ENCODE data around the gene SYNPR.

SYNPR gene

GRCh38 chr3:63474828-63475518 is 196.9 kb downstream of the SYNPR start:
- DNase-seq, result no peak

DNA sequence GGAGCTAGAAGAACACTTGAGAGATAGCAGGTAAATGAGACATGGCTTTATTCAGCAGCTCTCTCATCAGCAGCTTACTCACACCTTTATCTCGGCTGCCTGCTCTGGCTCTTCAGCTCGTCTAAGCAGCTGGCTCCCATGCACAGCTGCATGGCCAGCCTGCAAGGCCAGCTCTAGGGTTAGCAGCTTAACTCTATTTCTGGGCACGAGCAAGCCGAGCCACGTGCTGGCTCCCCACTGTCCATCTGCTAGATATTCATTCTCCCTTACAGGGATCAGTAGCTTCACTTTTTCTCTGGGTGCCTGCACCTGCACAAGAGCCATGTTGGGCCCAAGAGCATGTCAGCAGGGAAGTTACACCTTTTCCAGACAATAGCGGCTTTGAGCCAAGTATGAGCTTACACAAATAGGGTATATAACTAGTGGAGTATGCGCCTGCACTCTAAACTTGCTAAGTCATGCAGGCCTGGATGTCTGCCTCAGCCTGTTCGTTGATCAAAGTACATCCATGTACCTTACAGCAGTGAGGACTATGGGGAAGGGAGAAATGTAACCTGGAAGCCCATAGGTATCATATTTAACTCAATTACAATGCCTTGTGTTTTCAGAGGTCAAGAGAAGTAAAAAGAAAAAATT is 199.5 kb downstream of the SYNPR start:
- no peak for DNase-seq

GRCh38 chr3:63478990-63479660 is 201.0 kb downstream of the SYNPR start:
- DNase-seq, result no peak

- no peak for DNase-seq
Observed at GRCh38 chr3:63479661-63480035, 201.5 kb downstream of the SYNPR start.

GRCh38 chr3:63481627-63482026 is 203.5 kb downstream of the SYNPR start:
- DNase-seq, result no peak

GRCh38 chr3:63482341-63482740 is 204.2 kb downstream of the SYNPR start:
- DNase-seq, result no peak

DNA sequence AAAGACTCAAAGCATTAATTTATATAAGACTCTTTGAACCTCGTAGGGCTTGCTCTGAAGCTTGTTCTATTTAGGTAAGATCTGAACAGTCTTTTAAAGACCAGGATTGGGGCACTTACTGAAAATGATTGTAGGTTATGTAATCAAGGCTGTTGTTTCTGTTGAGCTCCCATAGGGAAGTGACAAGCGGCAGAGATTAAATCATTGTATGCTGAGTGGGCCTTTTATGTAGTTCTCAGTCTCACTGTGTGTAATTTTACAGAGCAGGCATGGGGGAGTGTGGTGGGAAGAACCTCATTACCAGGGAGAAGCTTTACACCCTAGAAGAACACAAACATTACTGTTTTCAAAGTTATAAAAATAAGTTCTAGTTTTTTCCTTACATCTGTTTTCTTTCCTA is 214.4 kb downstream of the SYNPR start:
- DNase-seq, result no peak

DNA sequence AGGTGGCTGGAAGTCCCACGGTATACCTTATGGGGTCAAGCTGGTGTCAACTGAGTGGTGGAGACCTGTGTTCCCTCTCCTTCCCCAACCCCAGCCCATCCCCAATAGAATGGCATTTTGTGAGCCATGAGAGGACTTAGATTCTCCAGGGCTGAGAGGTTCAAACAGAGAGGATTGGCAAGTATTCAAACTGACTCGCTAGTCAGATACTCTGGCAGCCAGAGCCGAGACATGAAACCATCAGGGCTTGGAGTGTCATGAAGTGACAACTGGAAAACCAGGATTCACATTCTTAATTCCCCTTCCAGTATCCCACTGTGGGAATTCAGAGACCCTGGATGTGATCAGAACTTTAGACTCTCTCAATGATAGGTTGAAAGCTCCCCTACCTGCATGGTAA is 215.0 kb downstream of the SYNPR start:
- DNase-seq, result no peak

GRCh38 chr3:63494646-63495045 is 216.5 kb downstream of the SYNPR start:
- DNase-seq, result no peak

GRCh38 chr3:63497641-63498040 is 219.5 kb downstream of the SYNPR start:
- no peak for DNase-seq

DNA sequence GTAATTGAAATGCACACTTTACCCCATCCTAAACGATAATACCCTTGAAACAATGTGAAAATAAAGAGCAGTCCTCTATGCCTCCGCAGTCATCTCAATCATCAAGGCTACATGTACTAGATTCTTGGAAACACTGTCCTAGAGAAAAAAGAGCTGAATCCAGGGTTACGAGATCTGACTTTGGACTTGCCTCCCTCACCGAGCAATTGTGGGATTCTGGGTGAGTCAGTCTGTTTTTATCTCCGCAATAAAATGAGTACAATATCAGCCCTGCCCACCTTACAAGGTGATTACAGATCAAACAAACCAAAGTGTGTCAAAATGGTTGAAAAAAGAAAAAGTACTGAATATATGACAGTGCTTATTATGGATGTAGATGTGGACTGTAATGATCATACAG is 222.1 kb downstream of the SYNPR start:
- DNase-seq, result no peak

GRCh38 chr3:63508305-63508704 is 230.2 kb downstream of the SYNPR start:
- no peak for DNase-seq

GRCh38 chr3:63508771-63509170 is 230.7 kb downstream of the SYNPR start:
- no peak for DNase-seq

- no peak for DNase-seq
Observed at GRCh38 chr3:63513791-63514190, 235.7 kb downstream of the SYNPR start.

DNA sequence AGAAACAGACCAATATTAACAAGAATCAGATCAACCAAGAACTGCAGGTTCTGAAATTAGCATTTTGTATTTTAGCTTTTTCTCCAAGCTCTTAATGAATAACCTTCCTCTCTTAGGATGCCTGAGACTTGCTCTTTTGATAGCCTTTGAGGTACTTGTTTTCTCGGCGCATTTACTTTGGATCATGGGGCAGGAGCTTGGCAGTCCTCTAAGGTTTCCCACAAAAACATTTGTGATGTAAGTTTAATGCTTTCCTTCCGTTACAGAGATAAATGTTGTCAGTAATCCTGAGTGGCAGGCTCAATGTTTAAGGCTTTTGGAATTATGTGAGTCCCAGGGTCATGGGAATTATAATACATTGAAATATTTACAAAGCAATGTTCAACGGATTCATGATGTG is 236.6 kb downstream of the SYNPR start:
- DNase-seq, result no peak

- DNase-seq, result no peak
Observed at GRCh38 chr3:63519426-63519825, 241.3 kb downstream of the SYNPR start.

DNA sequence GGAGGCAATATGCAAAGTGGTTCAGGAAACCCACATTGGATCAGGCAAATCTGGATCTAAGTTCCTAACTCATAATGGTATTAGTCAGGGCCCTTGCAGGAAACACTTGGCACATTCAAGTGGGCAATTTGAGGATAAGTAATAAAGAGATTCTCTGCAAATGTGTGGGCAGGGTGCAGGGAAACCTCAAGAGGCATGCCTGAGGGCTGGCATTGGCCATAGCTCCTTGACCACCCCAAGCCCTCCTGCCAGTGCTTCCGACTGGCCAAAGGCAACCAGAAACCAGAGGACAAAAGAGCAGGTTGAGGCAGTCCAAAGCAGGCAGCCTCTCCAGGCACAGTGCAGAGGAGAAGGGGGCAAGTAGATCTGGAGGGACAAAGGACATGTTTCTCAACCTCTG is 243.5 kb downstream of the SYNPR start:
- DNase-seq, result no peak

DNA sequence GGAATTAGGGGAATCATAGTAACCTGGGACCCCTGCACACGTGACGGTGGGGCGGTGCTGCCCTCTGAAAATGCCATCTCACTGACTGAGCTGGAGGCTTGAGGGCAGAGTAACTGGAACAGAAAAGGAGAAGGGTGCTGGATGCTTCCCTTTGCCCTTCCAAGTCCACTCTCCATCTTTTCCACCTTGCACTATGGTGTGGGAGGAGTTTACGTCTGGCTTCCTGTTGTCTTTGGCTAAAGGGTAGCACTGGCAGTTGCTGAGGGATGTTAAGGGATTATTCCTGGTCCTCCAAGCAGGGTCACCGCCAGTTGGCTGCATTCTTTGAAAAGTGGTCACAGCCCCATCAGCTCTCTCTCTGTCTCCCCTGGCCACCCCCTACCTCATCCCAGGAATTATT is 245.0 kb downstream of the SYNPR start:
- DNase-seq, result no peak

DNA sequence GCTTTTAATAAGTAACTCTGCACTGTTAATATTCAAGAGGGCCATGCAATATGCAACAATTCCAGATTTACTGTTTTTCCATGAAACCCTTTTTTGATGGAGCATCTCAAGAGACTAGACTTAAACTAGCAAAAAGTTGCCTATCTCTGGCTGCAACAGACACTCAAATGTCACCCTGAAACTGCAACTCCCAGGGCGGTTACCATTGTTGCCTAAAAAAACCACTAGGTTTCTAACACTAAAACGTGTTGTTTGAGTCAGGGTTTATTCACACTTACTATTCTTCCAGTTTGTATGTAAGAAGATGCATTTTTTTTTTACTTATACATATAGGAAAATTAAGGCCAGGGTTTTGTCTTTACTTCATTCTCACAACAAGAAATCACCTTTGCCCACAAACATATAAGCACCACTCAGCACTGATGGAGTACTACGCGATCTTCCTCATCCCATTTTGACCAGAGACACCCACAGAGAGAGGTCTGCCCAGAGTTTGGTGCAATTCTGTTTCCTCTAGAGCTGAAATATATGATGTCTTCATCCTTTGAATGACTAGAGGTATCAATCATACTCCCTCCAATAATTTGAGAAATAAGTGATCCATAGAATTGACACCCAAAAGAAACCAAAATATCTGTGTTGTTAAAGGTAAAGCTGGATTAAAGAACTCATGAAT is 250.4 kb downstream of the SYNPR start:
- DNase-seq, result no peak

GRCh38 chr3:63532521-63532920 is 254.4 kb downstream of the SYNPR start:
- no peak for DNase-seq

- DNase-seq, result no peak
Observed at GRCh38 chr3:63538919-63539318, 260.8 kb downstream of the SYNPR start.

- no peak for DNase-seq
Observed at GRCh38 chr3:63555767-63556166, 277.7 kb downstream of the SYNPR start.

DNA sequence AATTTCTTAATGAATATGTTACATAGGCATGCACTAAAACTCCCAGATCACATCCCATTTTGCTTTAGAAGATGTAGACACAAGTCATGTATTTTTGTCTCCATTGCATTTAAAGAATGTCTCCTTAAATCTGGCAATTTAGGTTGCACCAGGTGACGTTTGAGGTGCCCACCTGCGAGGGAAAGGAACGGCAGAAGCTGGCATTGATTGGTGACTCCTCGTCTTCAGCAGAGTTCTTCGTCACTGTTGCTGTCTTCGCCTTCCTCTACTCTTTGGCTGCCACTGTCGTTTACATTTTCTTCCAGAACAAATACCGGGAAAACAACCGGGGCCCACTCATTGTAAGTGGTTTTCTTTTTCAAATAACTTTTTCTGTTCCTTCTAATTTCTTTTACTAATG is 278.3 kb downstream of the SYNPR start:
- no peak for DNase-seq

- DNase-seq, result no peak
Observed at GRCh38 chr3:63557912-63558311, 279.8 kb downstream of the SYNPR start.
